HG02870 (cell line): ENCODE data around the gene MYLK3.
"Not testable (repeated sequence)": the region's sequence is repeated elsewhere in the genome, so short reads cannot be mapped to it uniquely, and the experiment has no call there.

Experiments
- ATAC-seq: cut with Tn5 transposase; IDR thresholded peaks from one replicate; pipeline ENCODE4 v1.9.1; 2021; ENCODE audit warnings: mild to moderate bottlenecking, moderate library complexity; ENCODE audit not compliant: unreplicated experiment

The MYLK3 gene

GRCh38 chr16:46747777-46748651 lies at the start of gene MYLK3:
MYLK3 (minus strand) TSS chr16:46748344; CDS start chr16:46748193, 151 bp downstream.
- ATAC-seq: no peak

- no peak for ATAC-seq
These were observed 49.4 kb upstream of the MYLK3 start for GRCh38 chr16:46797501-46797900.

- ATAC-seq: no peak
These were observed 48.7 kb upstream of the MYLK3 start for GRCh38 chr16:46796764-46797269.

GRCh38 chr16:46793841-46794240 lies 45.7 kb upstream of the MYLK3 start:
- no peak for ATAC-seq

- no peak for ATAC-seq
These were observed 42.6 kb upstream of the MYLK3 start for GRCh38 chr16:46790599-46791270.

- ATAC-seq: peak; percentile 81
These were observed 41.6 kb upstream of the MYLK3 start for GRCh38 chr16:46789499-46790414.

- no peak for ATAC-seq
These were observed 40.8 kb upstream of the MYLK3 start for GRCh38 chr16:46788891-46789474.

GRCh38 chr16:46787909-46788308 lies 39.8 kb upstream of the MYLK3 start:
- peak; percentile 30 for ATAC-seq

- no peak for ATAC-seq
These were observed 37.1 kb upstream of the MYLK3 start for GRCh38 chr16:46785076-46785845.

GRCh38 chr16:46784569-46784968 lies 36.4 kb upstream of the MYLK3 start:
- ATAC-seq: not testable (repeated sequence)

- no peak for ATAC-seq
These were observed 35.7 kb upstream of the MYLK3 start for GRCh38 chr16:46783800-46784199.

GRCh38 chr16:46782320-46782719 lies 34.2 kb upstream of the MYLK3 start:
- no peak for ATAC-seq

- no peak for ATAC-seq
These were observed 29.7 kb upstream of the MYLK3 start for GRCh38 chr16:46777804-46778203.

GRCh38 chr16:46775214-46775613 lies 27.1 kb upstream of the MYLK3 start:
- peak; percentile 26 for ATAC-seq

- peak; percentile 74 for ATAC-seq
These were observed 26.6 kb upstream of the MYLK3 start for GRCh38 chr16:46774743-46775177.

- ATAC-seq: no peak
These were observed 24.3 kb upstream of the MYLK3 start for GRCh38 chr16:46772463-46772862.

GRCh38 chr16:46768809-46769208 lies 20.7 kb upstream of the MYLK3 start:
- no peak for ATAC-seq

- no peak for ATAC-seq
These were observed 16.9 kb upstream of the MYLK3 start for GRCh38 chr16:46765050-46765449.

- no peak for ATAC-seq
These were observed 15.0 kb upstream of the MYLK3 start for GRCh38 chr16:46763147-46763546.

GRCh38 chr16:46762583-46762982 lies 14.4 kb upstream of the MYLK3 start:
- no peak for ATAC-seq
